Measurements from ENCODE around the gene DOK6. TPM values are rescaled to one million over a fixed set of nuclear protein-coding genes. Genes with fewer than 3 reads are reported as not detected.
"Not testable (repeated sequence)": the region's sequence is repeated elsewhere in the genome, so short reads cannot be mapped to it uniquely, and the experiment has no call there.

Gene DOK6
- total RNA-seq, 2 experiments from 2014 or later: not detected

DNA sequence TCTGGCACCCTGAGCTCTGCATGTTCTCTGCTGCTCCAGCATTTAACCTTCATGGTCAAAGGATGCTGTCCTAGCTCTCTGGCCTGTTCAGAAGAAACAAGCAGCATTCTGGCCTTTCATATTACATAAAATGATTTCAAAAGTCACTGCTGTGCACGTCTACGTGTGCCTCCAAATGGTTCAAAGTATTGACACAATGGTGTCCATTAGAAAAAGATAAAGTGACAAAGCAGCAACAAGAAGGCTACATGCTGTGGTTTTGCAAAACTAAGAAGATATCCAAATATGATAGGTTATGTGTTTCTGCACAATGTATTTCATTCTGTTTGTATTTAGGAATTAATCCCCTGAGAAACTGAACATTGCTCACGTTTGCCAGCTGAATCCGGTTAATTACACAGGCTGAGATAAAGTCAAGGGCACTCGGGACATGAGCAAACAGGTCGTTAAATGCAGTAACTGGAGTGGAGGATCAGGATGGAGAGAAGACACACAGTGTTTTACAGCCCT, 258.5 kb downstream of the DOK6 start:
- no peaks in the 10 kb centered on the region for H3K9me3 Mint-ChIP-seq (ENCODE audit: low read depth)
- ATAC-seq: no peak
- no peak for DNase-seq
- no peaks in the 10 kb centered on the region for H3K36me3 Mint-ChIP-seq (ENCODE audit: low read depth)
- H3K27ac Mint-ChIP-seq: no peak overlapping the region
- peaks cover 6% of the 10 kb centered on the region for H3K27me3 Mint-ChIP-seq
- CTCF ChIA-PET: interaction anchor here (0.6 kb wide), 1 partner anchor 113 kb away, joined by 3 read pairs; no protein-coding TSS in a partner anchor
- H3K4me1 Mint-ChIP-seq: no peaks in the 10 kb centered on the region
- H3K4me3 Mint-ChIP-seq: no peak overlapping the region
- POLR2A ChIA-PET: no interaction called here
- intact Hi-C loops (cut with DNase I, micrococcal nuclease): no loop called here

DNA sequence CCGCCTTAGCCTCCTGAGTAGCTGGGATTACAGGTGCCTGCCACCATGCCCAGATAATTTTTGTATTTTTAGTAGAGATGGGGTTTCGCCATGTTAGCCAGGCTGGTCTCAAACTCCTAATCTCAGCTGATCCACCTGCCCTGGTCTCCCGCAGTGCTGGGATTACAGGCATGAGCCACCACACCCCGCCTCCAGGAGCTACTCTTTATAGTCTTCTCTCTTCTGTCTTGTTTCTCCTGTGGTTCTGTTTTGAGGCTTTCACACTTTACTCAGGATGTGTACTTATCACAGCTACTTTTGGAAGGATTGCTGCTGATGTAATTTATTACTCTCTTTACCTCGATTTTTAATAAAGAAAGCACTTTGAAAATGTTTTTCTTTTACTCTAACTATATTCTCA, 261.4 kb downstream of the DOK6 start:
- H3K9me3 Mint-ChIP-seq (ENCODE audit: low read depth); POLR2A ChIA-PET; H3K36me3 Mint-ChIP-seq (ENCODE audit: low read depth); DNase-seq; intact Hi-C loops (cut with DNase I, micrococcal nuclease); H3K27ac Mint-ChIP-seq; ATAC-seq; CTCF ChIA-PET; H3K4me3 Mint-ChIP-seq; H3K4me1 Mint-ChIP-seq: not testable (repeated sequence)
- peaks cover 13% of the 10 kb centered on the region for H3K27me3 Mint-ChIP-seq

DNA sequence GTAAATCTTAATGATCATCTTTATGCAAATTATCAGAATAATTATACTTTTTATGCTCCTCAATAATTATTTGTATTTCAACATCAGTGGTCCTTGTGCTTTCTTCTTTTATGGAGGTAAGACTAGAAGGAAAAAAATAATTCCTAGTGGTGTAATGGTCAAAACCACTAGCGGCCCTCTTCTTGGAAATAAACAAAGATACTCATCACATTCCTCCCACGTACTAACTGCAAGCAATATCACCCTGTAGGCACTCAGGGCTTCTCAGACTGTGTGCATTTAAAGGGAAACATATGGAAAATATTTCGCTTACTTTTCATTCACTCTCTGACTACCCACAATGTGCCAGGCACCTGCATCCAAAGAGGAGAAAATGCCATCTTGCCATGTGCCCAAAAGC, 263.7 kb downstream of the DOK6 start:
- Mint-ChIP-seq H3K9me3 (ENCODE audit: low read depth) (no peaks in the 10 kb centered on the region), H3K27me3 (peaks cover 17% of the 10 kb centered on the region), H3K27ac (no peak overlapping the region), H3K36me3 (ENCODE audit: low read depth) (no peaks in the 10 kb centered on the region), H3K4me1 (no peaks in the 10 kb centered on the region), H3K4me3 (no peak overlapping the region)
- ChIA-PET POLR2A (no interaction called here), CTCF (no interaction called here)
- intact Hi-C loops (cut with DNase I, micrococcal nuclease): no loop called here
- no peak for DNase-seq
- no peak for ATAC-seq

DNA sequence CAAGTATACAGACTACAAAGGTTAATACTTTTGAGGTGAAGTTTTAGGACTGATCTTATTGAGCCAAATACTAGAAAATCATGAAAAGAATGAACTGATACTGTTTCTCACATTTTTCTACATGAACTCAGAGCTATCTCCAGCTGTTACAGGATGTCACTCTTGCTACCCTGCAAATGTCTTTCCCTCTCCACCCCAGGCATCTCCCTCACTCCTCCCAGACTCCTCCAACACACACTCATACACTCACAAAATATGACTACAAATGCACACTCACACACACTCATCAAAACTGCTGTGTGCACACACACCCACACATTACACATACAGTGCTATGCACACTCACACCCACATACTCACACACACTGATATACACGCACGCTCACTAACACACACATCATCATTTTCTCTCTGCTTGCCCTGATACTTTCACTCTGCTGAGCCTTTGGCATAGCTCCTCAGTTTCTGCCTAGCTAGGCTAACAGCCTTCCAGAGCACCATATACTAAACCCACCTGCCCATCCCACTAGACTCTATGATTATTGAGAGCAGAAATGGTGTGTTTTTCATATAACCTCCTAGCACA, 273.7 kb downstream of the DOK6 start:
- intact Hi-C loops (cut with DNase I, micrococcal nuclease): no loop called here
- ATAC-seq (no peak), DNase-seq (no peak)
- peaks cover 6% of the 10 kb centered on the region for H3K27me3 Mint-ChIP-seq
- no peak overlapping the region for H3K4me3 Mint-ChIP-seq
- H3K9me3 Mint-ChIP-seq (ENCODE audit: low read depth): no peaks in the 10 kb centered on the region
- no peaks in the 10 kb centered on the region for H3K36me3 Mint-ChIP-seq (ENCODE audit: low read depth)
- POLR2A ChIA-PET: no interaction called here
- H3K4me1 Mint-ChIP-seq: no peaks in the 10 kb centered on the region
- CTCF ChIA-PET: no interaction called here
- H3K27ac Mint-ChIP-seq: no peak overlapping the region

DNA sequence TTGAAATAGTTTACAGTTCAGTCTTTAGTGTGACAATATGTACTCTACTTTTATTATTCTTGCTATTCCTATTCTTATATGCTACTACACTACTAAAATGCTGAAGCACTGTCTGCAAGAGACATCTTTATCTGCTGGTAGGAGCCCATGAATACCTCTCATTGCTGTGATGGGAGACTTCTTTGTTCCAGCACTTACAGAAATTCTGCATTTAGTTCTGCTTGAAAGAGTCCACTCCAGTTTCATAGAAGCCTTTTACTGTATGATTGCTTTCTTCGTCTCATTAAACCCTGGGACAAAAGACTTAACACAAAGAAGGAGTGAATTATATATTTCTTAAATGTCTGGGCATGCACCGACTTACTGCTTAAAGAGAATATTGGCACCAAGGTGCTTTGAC, 274.3 kb downstream of the DOK6 start:
- Mint-ChIP-seq H3K4me3 (no peak overlapping the region), H3K36me3 (ENCODE audit: low read depth) (no peaks in the 10 kb centered on the region), H3K9me3 (ENCODE audit: low read depth) (no peaks in the 10 kb centered on the region), H3K27ac (no peak overlapping the region), H3K27me3 (peaks cover 6% of the 10 kb centered on the region), H3K4me1 (no peaks in the 10 kb centered on the region)
- ATAC-seq (no peak), DNase-seq (no peak)
- intact Hi-C loops (cut with DNase I, micrococcal nuclease): no loop called here
- ChIA-PET CTCF (no interaction called here), POLR2A (no interaction called here)

DNA sequence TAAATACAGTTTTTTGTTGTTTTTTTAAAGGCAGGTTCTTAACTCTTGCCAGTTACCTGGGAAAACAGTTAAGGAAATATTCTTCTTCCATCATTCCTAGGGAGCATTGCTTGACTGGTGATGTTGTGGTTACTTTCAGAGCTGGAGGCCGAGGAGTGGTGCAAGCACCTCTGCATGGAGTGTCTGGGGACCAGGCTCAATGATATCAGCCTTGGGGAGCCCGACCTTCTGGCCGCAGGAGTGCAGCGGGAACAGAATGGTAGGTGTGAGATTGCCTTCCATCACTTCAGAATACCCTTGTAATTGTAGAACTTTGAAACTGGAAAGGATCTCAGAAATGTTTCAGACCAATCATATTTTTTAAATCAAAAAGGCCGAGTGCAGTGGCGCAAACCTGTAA, 276.9 kb downstream of the DOK6 start:
- Mint-ChIP-seq H3K4me1 (no peaks in the 10 kb centered on the region), H3K9me3 (ENCODE audit: low read depth) (no peaks in the 10 kb centered on the region), H3K4me3 (no peak overlapping the region), H3K27me3 (peaks cover 4% of the 10 kb centered on the region), H3K27ac (no peak overlapping the region), H3K36me3 (ENCODE audit: low read depth) (no peaks in the 10 kb centered on the region)
- ATAC-seq: no peak
- DNase-seq: no peak
- intact Hi-C loops (cut with DNase I, micrococcal nuclease): no loop called here
- POLR2A ChIA-PET: no interaction called here
- CTCF ChIA-PET: interaction anchor here (0.8 kb wide), 1 partner anchor 51 kb away, joined by 4 read pairs; no protein-coding TSS in a partner anchor

DNA sequence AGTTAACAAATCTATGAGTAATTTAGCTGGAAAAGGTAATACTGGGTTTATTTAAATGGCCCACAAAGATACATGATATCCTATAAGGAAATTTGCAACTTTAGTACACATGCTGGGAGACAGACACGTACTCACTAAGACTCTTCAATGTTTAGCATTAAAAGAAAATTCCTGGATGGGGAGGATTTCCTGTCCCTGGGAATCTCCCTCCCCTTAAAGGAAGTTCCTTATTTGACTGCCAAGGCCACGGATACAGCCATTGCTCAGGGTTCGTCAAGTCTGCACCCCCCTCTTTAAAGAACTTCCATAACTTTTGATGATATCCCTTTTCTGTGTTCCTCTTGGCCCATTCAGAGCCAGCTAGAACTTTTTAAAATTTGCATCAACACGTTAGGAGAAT, 279.4 kb downstream of the DOK6 start:
- no peak overlapping the region for H3K27ac Mint-ChIP-seq
- CTCF ChIA-PET: interaction anchor here (0.6 to 2.2 kb wide), 3 partner anchors 10 to 1233 kb away, joined by 3 to 9 read pairs (median 3); no protein-coding TSS in a partner anchor
- intact Hi-C loops (cut with DNase I, micrococcal nuclease): no loop called here
- no peaks in the 10 kb centered on the region for H3K36me3 Mint-ChIP-seq (ENCODE audit: low read depth)
- no peaks in the 10 kb centered on the region for H3K9me3 Mint-ChIP-seq (ENCODE audit: low read depth)
- no peaks in the 10 kb centered on the region for H3K27me3 Mint-ChIP-seq
- H3K4me1 Mint-ChIP-seq: no peaks in the 10 kb centered on the region
- ATAC-seq (no peak), DNase-seq (no peak)
- H3K4me3 Mint-ChIP-seq: no peak overlapping the region
- POLR2A ChIA-PET: no interaction called here

DNA sequence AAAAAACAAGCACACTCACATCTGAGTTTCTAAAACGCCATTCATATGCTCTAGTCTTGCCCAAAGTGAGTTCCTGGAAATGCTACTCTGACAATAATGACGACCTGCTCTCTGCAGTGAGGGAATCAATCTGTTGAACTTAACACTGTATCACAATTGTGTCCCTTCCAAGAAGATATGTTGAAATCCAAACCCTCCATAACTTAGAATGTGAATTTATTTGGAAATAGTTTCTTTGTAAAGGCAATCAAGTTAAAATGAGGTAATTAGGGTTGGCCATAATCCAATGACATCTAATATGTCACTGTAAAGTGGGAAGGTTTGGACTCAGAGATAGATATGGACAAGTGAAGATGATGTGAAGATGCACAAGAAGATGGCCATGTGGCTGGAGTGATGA, 282.5 kb downstream of the DOK6 start:
- Mint-ChIP-seq H3K36me3 (ENCODE audit: low read depth) (no peaks in the 10 kb centered on the region), H3K27ac (no peak overlapping the region), H3K4me3 (no peak overlapping the region), H3K4me1 (no peaks in the 10 kb centered on the region), H3K9me3 (ENCODE audit: low read depth) (no peaks in the 10 kb centered on the region), H3K27me3 (peaks cover 2% of the 10 kb centered on the region)
- DNase-seq: no peak
- POLR2A ChIA-PET: no interaction called here
- CTCF ChIA-PET: interaction anchor here (0.5 kb wide), 1 partner anchor 89 kb away, joined by 3 read pairs; no protein-coding TSS in a partner anchor
- no peak for ATAC-seq
- intact Hi-C loops (cut with DNase I, micrococcal nuclease): no loop called here

DNA sequence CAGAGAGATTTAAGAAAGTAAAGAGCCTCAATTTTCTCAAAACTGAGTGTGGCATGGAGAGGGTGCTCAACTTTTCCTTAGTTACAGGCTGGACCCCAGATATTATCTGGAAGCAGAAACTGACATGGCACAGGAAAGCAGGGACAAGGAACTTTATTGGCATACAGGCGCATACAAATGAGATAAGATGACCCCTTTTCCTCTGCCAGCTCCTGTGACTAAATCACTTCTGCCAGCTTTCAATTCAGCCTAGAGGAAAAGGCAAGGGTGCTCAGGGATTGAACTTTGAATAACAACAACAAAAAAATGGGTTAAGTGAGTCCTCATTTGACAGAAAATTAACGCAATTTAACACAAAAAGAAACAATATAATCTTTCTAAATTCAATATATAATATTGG, 284.1 kb downstream of the DOK6 start:
- peaks cover 2% of the 10 kb centered on the region for H3K27me3 Mint-ChIP-seq
- no peaks in the 10 kb centered on the region for H3K4me1 Mint-ChIP-seq
- H3K9me3 Mint-ChIP-seq (ENCODE audit: low read depth): no peaks in the 10 kb centered on the region
- ChIA-PET CTCF (no interaction called here), POLR2A (no interaction called here)
- DNase-seq (no peak), ATAC-seq (no peak)
- H3K27ac Mint-ChIP-seq: no peak overlapping the region
- H3K4me3 Mint-ChIP-seq: no peak overlapping the region
- no peaks in the 10 kb centered on the region for H3K36me3 Mint-ChIP-seq (ENCODE audit: low read depth)
- intact Hi-C loops (cut with DNase I, micrococcal nuclease): no loop called here

DNA sequence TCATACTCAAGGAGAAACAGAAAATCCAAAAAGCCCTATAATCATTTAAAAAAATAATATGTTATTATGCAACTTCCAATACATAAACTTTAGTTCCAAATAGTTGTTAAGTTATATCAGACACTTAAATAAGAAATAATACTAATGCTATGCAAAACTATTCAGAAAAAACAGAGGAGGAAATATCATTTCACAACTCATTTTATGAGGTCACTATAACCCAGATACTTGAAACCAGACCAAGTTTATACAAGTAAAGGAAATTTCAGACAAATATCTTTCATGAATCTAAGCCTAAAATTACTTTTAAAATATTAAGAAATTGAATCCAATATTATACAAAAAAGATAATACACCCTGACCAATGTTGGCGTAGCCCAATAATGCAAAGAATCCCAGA, 286.2 kb downstream of the DOK6 start:
- Mint-ChIP-seq H3K4me1 (no peaks in the 10 kb centered on the region), H3K4me3 (no peak overlapping the region), H3K9me3 (ENCODE audit: low read depth) (no peaks in the 10 kb centered on the region), H3K36me3 (ENCODE audit: low read depth) (no peaks in the 10 kb centered on the region), H3K27me3 (peaks cover 2% of the 10 kb centered on the region), H3K27ac (no peak overlapping the region)
- DNase-seq: no peak
- intact Hi-C loops (cut with DNase I, micrococcal nuclease): no loop called here
- ATAC-seq: no peak
- ChIA-PET POLR2A (no interaction called here), CTCF (no interaction called here)

DNA sequence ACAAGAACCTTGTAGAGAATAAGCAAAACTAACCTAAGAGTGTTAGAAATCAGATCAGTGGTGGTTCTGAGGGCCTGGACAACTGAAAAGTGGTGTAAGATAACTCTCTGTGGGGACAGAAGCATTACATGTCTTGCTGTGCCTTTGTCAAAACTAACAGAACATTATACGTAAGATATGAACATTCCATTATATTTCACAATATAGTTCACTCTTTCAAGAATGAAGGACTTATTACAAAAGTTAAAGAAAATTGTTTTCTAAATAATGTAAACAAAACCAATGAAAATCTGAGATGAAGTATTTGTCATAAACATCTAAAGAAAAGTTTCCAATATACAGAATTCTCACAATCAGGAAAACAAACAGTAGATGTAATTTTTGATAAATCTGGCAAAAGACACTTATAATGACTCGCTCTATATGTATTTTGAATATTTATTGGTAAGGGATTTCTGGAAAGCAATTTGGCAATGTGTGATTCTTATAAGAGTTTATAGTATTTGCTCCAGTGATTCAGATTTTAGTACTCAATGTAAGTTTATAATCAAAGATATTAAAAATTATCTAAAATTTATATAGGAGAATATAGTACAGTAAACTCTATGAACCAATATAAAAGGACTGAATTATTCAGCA, 288.6 kb downstream of the DOK6 start:
- Mint-ChIP-seq H3K4me1 (no peaks in the 10 kb centered on the region), H3K27me3 (peaks cover 2% of the 10 kb centered on the region), H3K9me3 (ENCODE audit: low read depth) (no peaks in the 10 kb centered on the region), H3K36me3 (ENCODE audit: low read depth) (no peaks in the 10 kb centered on the region), H3K27ac (no peak overlapping the region), H3K4me3 (no peak overlapping the region)
- intact Hi-C loops (cut with DNase I, micrococcal nuclease): no loop called here
- ATAC-seq: no peak
- CTCF ChIA-PET: no interaction called here
- POLR2A ChIA-PET: no interaction called here
- DNase-seq: no peak

DNA sequence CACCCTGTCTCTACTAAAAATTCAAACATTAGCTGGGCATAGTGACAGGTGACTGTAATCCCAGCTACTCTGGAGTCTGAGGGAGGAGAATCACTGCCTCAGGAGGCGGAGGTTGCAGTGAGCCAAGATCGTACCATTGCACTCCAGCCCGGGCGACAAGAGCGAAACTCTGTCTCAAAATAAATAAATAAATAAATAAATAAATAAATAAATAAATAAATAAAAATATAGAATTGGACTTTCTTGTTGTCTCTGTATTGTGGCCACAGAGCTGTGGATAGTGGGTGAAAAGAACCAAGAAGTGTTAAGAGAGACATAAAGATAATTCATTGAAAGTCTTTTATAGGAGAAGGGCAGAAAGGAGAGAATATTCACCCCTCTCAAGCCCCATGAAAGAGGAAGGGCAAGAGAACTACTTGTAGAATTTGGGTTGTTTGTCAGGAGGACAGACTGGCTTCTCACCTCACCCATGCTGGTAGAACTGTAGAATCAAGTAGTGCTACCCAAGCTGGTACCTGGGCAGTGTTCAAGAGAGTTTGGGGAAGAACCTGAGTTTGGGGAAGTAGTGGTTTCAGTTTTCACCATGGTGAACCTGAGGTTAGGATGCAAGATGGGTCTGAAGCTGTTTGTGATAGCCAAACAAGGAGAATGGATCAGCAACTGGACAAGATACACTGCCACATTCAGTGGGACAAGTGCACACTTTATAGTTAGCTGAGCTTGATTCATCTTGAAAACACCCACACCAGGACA, 290.5 kb downstream of the DOK6 start:
- H3K36me3 Mint-ChIP-seq (ENCODE audit: low read depth): no peaks in the 10 kb centered on the region
- intact Hi-C loops (cut with DNase I, micrococcal nuclease): no loop called here
- no peak overlapping the region for H3K27ac Mint-ChIP-seq
- no peaks in the 10 kb centered on the region for H3K9me3 Mint-ChIP-seq (ENCODE audit: low read depth)
- H3K4me1 Mint-ChIP-seq: no peaks in the 10 kb centered on the region
- no peak for ATAC-seq
- H3K27me3 Mint-ChIP-seq: no peaks in the 10 kb centered on the region
- ChIA-PET POLR2A (no interaction called here), CTCF (no interaction called here)
- no peak for DNase-seq
- H3K4me3 Mint-ChIP-seq: no peak overlapping the region

Measured in activated CD4-positive, alpha-beta T cell treated with anti-CD3 and anti-CD28 coated beads for 36 hours (primary cell).